ENCODE results near the gene SELENON. TPM values are rescaled to one million over a fixed set of nuclear protein-coding genes. Genes with fewer than 3 reads are reported as not detected.
A peak's percentile ranks its signal among the peaks of the same experiment; 100 is the strongest.

The SELENON gene
- total and polyA plus RNA-seq, 2 of the 4 experiments (the other 2 are of a cell fraction) = 9.1 to 114 TPM

GRCh38 chr1:25767437-25767770, 32.6 kb upstream of the SELENON start:
- no peak overlapping the region for H2BK20ac ChIP-seq (ENCODE audit: low read depth, low read length)
- ChIA-PET POLR2A (ENCODE audit: unreplicated experiment) (no interaction called here), CTCF (no interaction called here)
- ATAC-seq (ENCODE audit: low read depth) (no peak), DNase-seq (no peak)
- no peak overlapping the region for H3K27ac ChIP-seq (ENCODE audit: insufficient read depth, low read length)
- peaks cover 14% of the 10 kb centered on the region for H3K9me1 ChIP-seq (ENCODE audit: insufficient read depth, low read length)
- no TSS peak for BruUV-seq (replicated peaks)
- dilution Hi-C loops (cut with HindIII; ENCODE audit: low sequenced_read_pairs, unreplicated experiment) (no loop called here), in situ Hi-C loops (cut with MboI; ENCODE audit: low sequenced_read_pairs) (no loop called here), intact Hi-C loops (cut with micrococcal nuclease) (no loop called here)
- H2AFZ ChIP-seq (replicated peaks; ENCODE audit: low read length, poor library complexity) = no peak overlapping the region
- H3K9me3 ChIP-seq (ENCODE audit: control insufficient read depth, insufficient read depth, low read length) = no peaks in the 10 kb centered on the region
- no peaks in the 10 kb centered on the region for H3K27me3 ChIP-seq (ENCODE audit: control insufficient read depth, insufficient read depth, low read length)
- no peak overlapping the region for H3K18ac ChIP-seq (ENCODE audit: low read depth, low read length)
- H2AK9ac ChIP-seq (replicated peaks; ENCODE audit: low read depth, low read length, poor library complexity) = no peak overlapping the region
- no peaks in the 10 kb centered on the region for H3K79me1 ChIP-seq (ENCODE audit: low read depth in 1 of 2, low read length in 2 of 2)
- no peak overlapping the region for H3K14ac ChIP-seq (replicated peaks; ENCODE audit: low read depth, low read length)
- no peak overlapping the region for H4K5ac ChIP-seq (ENCODE audit: low read depth, low read length)
- no peak overlapping the region for H4K91ac ChIP-seq (ENCODE audit: insufficient read depth, low read depth, low read length)
- TF ChIP-seq MAZ (IDR thresholded peaks at IDR 0.05; ENCODE audit: borderline replicate concordance, low read depth, low read length) (no peak), CHD1 (IDR thresholded peaks at IDR 0.05; ENCODE audit: low read depth, low read length) (no peak), CTCF (conservative IDR thresholded peaks at IDR 0.05; ENCODE audit: low read depth, low read length) (no peak), MXI1 (IDR thresholded peaks at IDR 0.05; ENCODE audit: borderline replicate concordance, low read depth, low read length) (no peak), ELK1 (IDR thresholded peaks at IDR 0.05; ENCODE audit: borderline replicate concordance, low read depth, low read length) (no peak), SMC3 (IDR thresholded peaks at IDR 0.05; ENCODE audit: low read depth, low read length) (no peak), POLR2A (IDR thresholded peaks at IDR 0.05; ENCODE audit: low read depth, low read length) (no peak), RAD21 (IDR thresholded peaks at IDR 0.05; ENCODE audit: low read length) (no peak), USF2 (IDR thresholded peaks at IDR 0.05; ENCODE audit: low read depth, low read length) (no peak), FOS (IDR thresholded peaks at IDR 0.05; ENCODE audit: low read depth, low read length) (no peak), RCOR1 (IDR thresholded peaks at IDR 0.05; ENCODE audit: insufficient replicate concordance, low read length) (no peak), BHLHE40 (IDR thresholded peaks at IDR 0.05; ENCODE audit: low read depth, low read length) (no peak), CEBPB (IDR thresholded peaks at IDR 0.05; ENCODE audit: low read depth, low read length) (no peak)
- H3K56ac ChIP-seq (ENCODE audit: extremely low read depth, insufficient read depth, low read length) = no peak overlapping the region
- H3K36me3 ChIP-seq (ENCODE audit: control insufficient read depth, insufficient read depth, low read length) = peaks cover 31% of the 10 kb centered on the region; the same call in 1 of the 2 replicates
- H3K4me1 ChIP-seq (ENCODE audit: control insufficient read depth, insufficient read depth, low read length) = no peaks in the 10 kb centered on the region
- no peak overlapping the region for H3K4me2 ChIP-seq (ENCODE audit: low read depth, low read length)
- peak overlapping the region; percentile 41 for H2BK5ac ChIP-seq (ENCODE audit: low read depth, low read length, poor library complexity, severe bottlenecking)
- no peak overlapping the region for H3K4me3 ChIP-seq (ENCODE audit: insufficient read depth, low read depth, low read length)
- H2AK5ac ChIP-seq (ENCODE audit: low read depth, low read length) = no peak overlapping the region
- H4K20me1 ChIP-seq (ENCODE audit: insufficient read depth, low read length) = no peaks in the 10 kb centered on the region
- no peak overlapping the region for H3K9ac ChIP-seq (ENCODE audit: low read depth, low read length)
- no peak overlapping the region for H3K4ac ChIP-seq (ENCODE audit: low read depth, low read length)
- H4K8ac ChIP-seq (ENCODE audit: low read depth in 2 of 2, low read length in 2 of 2) = no peak overlapping the region
- no peak overlapping the region for H3K23ac ChIP-seq (ENCODE audit: low read depth, low read length)
- H2BK15ac ChIP-seq (ENCODE audit: low read depth, low read length) = no peak overlapping the region
- no peak overlapping the region for H2BK120ac ChIP-seq (ENCODE audit: low read depth, low read length)
